Activated B cell treated with CpG ODN at 0.5 μM for 24 hours (primary cell): Measurements from ENCODE around the gene GNGT1. TPM values are rescaled to one million over a fixed set of nuclear protein-coding genes. Genes with fewer than 3 reads are reported as not detected.

Experiments used
- ATAC-seq: fragments of 200-7000 bp; cut with Tn5 transposase; one replicate; pipeline ENCODE4 v1.10.0; 2021; ENCODE audit warnings: low read depth, mild to moderate bottlenecking, moderate library complexity
- CTCF ChIA-PET: fragments of 350-600 bp; sonication (Branson Sonifier 250); formaldehyde crosslinking; loops from one replicate; lab custom pipeline; 2021; ENCODE audit warnings: antibody characterized with exemption; lab: Charles Lee
- POLR2A ChIA-PET: fragments of 350-600 bp; sonication (Branson Sonifier 250); formaldehyde crosslinking; loops from one replicate; lab custom pipeline; 2021; ENCODE audit warnings: antibody characterized with exemption; lab: Charles Lee
- DNase-seq: peaks from one replicate; pipeline ENCODE4 v3.0.0; 2022
- H3K27ac Mint-ChIP-seq: one replicate; pipeline ENCODE4 v1.8.0; 2020; ENCODE audit warnings: mixed read lengths
- H3K27me3 Mint-ChIP-seq: one replicate; pipeline ENCODE4 v1.8.0; 2021; ENCODE audit warnings: mixed read lengths
- H3K36me3 Mint-ChIP-seq: one replicate; pipeline ENCODE4 v1.8.0; 2021; ENCODE audit warnings: low read depth, mixed read lengths
- H3K4me1 Mint-ChIP-seq: one replicate; pipeline ENCODE4 v1.8.0; 2021; ENCODE audit warnings: mixed read lengths
- H3K4me3 Mint-ChIP-seq: one replicate; pipeline ENCODE4 v1.8.0; 2020; ENCODE audit warnings: mild to moderate bottlenecking, mixed read lengths
- H3K9me3 Mint-ChIP-seq: one replicate; pipeline ENCODE4 v1.8.0; 2020; ENCODE audit warnings: mixed read lengths
- intact Hi-C: fragments of 100-400 bp; cut with micrococcal nuclease; formaldehyde crosslinking; loops from one replicate; pipeline ENCODE4 v1.15.1; 2024
- total RNA-seq: library from RNA; stranded (reverse); gene quantifications from 2 replicates; pipeline ENCODE4 v1.2.3, GENCODE V29; 2022
- TF ChIP-seq, protein P1 (sequence below): fragments of 200-600 bp; IDR thresholded peaks from one replicate; pipeline ENCODE4 v1.8.0; 2022; ENCODE audit warnings: antibody characterized with exemption, mild to moderate bottlenecking

Gene GNGT1
- total RNA-seq, 1 donor from 2014 or later: not detected

DNA sequence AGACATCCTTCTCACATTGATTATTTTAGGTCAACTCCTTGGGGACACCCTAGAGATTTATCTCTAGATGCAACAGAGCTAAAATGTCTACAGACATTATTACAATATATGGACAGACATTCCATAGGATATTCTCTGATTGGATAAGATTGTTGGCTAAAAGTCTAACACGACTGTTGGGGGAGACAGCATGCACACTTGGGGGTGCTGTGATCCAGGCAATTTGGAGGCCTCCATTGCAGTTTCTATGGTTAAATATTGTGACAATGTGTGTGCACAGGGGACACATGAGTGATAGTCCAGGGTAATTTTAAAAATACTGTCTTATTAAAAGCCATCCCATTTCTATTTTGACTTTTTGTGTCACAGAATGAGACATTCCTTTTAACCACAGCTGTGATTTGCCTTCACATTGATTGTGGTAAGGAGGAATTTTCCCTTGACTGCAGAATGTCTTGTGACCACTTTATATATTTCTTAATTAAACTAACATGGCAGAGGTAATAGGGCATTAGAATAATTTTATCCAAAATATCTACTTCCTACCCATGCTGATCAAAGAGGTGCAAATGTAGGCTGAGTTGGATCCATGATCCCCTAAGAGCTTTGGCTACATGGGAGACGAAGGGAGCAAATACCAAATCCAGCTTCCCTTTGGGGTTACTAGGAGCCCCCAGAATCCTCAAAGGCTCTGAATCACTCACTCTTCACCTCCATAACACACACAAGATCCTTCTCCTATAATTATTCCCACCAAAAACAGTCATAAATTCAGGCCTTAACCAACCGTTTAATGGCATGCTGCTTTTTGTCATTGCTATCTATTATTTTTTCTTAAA, 23.1 kb upstream of the GNGT1 start:
- no peaks in the 10 kb centered on the region for H3K4me1 Mint-ChIP-seq
- ChIA-PET POLR2A (no interaction called here), CTCF (interaction anchor here (1.0 to 1.2 kb wide), 2 partner anchors 199 to 204 kb away, joined by 3 read pairs; no protein-coding TSS in a partner anchor)
- no peak overlapping the region for H3K4me3 Mint-ChIP-seq
- no peaks in the 10 kb centered on the region for H3K36me3 Mint-ChIP-seq
- peaks cover 2% of the 10 kb centered on the region for H3K9me3 Mint-ChIP-seq
- TF ChIP-seq, protein P1, sequence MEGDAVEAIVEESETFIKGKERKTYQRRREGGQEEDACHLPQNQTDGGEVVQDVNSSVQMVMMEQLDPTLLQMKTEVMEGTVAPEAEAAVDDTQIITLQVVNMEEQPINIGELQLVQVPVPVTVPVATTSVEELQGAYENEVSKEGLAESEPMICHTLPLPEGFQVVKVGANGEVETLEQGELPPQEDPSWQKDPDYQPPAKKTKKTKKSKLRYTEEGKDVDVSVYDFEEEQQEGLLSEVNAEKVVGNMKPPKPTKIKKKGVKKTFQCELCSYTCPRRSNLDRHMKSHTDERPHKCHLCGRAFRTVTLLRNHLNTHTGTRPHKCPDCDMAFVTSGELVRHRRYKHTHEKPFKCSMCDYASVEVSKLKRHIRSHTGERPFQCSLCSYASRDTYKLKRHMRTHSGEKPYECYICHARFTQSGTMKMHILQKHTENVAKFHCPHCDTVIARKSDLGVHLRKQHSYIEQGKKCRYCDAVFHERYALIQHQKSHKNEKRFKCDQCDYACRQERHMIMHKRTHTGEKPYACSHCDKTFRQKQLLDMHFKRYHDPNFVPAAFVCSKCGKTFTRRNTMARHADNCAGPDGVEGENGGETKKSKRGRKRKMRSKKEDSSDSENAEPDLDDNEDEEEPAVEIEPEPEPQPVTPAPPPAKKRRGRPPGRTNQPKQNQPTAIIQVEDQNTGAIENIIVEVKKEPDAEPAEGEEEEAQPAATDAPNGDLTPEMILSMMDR: no peak
- H3K27me3 Mint-ChIP-seq: peaks cover 5% of the 10 kb centered on the region
- no peak for ATAC-seq
- no peak overlapping the region for H3K27ac Mint-ChIP-seq
- intact Hi-C loops: loop anchor here (1.0 kb wide), 1 partner anchor 553 kb away; no protein-coding TSS in a partner anchor
- no peak for DNase-seq

DNA sequence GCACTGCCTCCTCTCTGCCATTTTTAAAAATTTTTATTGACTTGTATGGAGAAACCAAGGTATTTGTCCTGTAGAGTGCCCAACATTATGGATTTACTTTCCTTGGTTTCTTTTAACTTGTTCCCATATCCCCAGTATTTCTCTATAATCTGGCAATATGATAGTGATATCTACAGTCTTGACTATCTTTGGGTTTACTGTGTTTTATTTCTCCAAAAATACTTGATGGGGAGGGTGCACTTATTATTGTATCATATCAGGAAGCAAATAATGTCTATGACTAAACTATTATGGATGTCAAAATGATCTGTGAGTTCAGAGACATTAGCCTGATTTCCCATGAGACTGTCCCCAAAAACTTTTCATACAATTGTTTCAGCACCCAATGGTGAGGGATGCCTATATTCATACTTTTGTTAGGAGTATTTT, 22.4 kb upstream of the GNGT1 start:
- POLR2A ChIA-PET: no interaction called here
- no peaks in the 10 kb centered on the region for H3K36me3 Mint-ChIP-seq
- no peaks in the 10 kb centered on the region for H3K4me1 Mint-ChIP-seq
- TF ChIP-seq, protein P1: no peak
- H3K9me3 Mint-ChIP-seq: peaks cover 2% of the 10 kb centered on the region
- peaks cover 9% of the 10 kb centered on the region for H3K27me3 Mint-ChIP-seq
- H3K4me3 Mint-ChIP-seq: no peak overlapping the region
- no peak for DNase-seq
- no peak overlapping the region for H3K27ac Mint-ChIP-seq
- intact Hi-C loops: loop anchor here (1.0 kb wide), 1 partner anchor 552 kb away; no protein-coding TSS in a partner anchor
- CTCF ChIA-PET: no interaction called here
- no peak for ATAC-seq

DNA sequence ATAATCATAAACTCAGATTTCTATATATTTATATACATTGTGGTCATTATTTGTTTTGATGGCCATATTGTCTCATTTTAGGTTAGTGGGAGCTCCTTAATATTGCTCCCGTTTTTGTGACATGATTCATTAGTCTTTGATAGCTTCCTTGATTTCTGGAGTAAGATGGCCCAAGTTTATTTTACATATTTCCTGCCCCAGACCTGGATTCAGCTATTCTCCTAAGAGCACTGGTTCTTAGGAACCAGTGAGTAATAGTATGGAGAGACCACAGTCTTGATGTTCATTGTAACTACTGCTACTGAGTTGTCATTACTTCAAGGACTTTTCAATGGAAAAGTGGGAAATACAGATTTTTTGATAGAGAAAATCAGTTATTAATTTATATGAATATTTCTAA, 21.8 kb upstream of the GNGT1 start:
- intact Hi-C loops: no loop called here
- H3K9me3 Mint-ChIP-seq: peaks cover under 1% of the 10 kb centered on the region
- ChIA-PET CTCF (no interaction called here), POLR2A (no interaction called here)
- DNase-seq: no peak
- H3K4me3 Mint-ChIP-seq: no peak overlapping the region
- H3K27ac Mint-ChIP-seq: no peak overlapping the region
- ATAC-seq: no peak
- no peaks in the 10 kb centered on the region for H3K36me3 Mint-ChIP-seq
- TF ChIP-seq, protein P1: no peak
- peaks cover under 1% of the 10 kb centered on the region for H3K4me1 Mint-ChIP-seq
- H3K27me3 Mint-ChIP-seq: peaks cover 14% of the 10 kb centered on the region

DNA sequence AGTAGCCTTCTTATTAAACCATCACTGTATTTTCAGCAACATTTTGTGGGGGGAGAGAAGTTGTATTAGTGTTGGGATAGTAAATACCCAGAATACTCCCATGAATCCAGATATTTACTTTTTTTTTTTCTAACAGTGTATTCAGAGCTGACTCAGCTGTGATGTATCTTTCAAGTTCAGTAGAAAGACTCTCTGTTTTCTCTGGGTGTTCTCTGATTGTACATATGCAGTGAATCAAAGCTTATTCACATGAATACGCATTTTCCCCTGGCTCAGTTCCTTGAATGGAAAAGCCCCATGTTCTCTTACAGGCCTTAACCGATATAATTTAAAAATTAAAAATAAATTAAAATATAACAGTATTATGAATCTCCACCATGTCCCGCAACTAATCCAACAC, 17.1 kb upstream of the GNGT1 start:
- no peak for ATAC-seq
- H3K27me3 Mint-ChIP-seq: peaks cover 46% of the 10 kb centered on the region
- no peak overlapping the region for H3K27ac Mint-ChIP-seq
- intact Hi-C loops: no loop called here
- no peak overlapping the region for H3K4me3 Mint-ChIP-seq
- DNase-seq: no peak
- CTCF ChIA-PET: interaction anchor here (0.7 kb wide), 1 partner anchor 165 kb away, joined by 3 read pairs; no protein-coding TSS in a partner anchor
- POLR2A ChIA-PET: no interaction called here
- H3K9me3 Mint-ChIP-seq: no peaks in the 10 kb centered on the region
- H3K36me3 Mint-ChIP-seq: no peaks in the 10 kb centered on the region
- TF ChIP-seq, protein P1: no peak
- H3K4me1 Mint-ChIP-seq: peaks cover 11% of the 10 kb centered on the region

DNA sequence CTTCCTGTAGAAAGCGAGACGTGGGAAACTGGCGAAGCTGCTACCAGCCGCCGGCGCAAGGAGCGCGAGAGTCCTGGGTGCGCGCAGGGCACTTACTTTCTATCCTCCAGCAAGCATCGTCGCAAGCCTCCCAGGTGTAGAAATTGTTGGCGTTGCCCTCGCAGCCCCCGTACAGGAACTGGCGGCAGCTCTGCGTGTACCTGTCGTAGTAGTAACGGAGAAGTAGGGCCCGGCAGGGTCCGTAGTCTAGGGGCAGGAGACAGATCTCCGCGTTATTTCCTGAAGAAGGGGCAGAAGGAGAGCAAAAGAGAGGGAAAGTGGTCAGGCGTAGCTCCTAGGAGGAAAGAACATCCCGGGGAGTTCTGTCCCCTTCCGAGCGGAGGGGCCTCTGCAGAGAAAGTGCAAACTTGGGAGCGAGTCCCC, 16.3 kb upstream of the GNGT1 start:
- POLR2A ChIA-PET: no interaction called here

More for the DNA sequence above, 16.3 kb upstream of the GNGT1 start:
- peak; percentile 37 for ATAC-seq
- CTCF ChIA-PET: no interaction called here
- Mint-ChIP-seq H3K9me3 (no peaks in the 10 kb centered on the region), H3K36me3 (no peaks in the 10 kb centered on the region), H3K27me3 (peaks cover 46% of the 10 kb centered on the region), H3K4me3 (peak overlapping the region; percentile 84), H3K4me1 (peaks cover 11% of the 10 kb centered on the region), H3K27ac (no peak overlapping the region)
- peak; percentile 17 for DNase-seq
- intact Hi-C loops: no loop called here
- TF ChIP-seq, protein P1: no peak
